Sigmoid colon (tissue), 7 donors: Measurements from ENCODE around the gene PPFIBP1. TPM values are rescaled to one million over a fixed set of nuclear protein-coding genes. Genes with fewer than 3 reads are reported as not detected.

Source experiments
- DNase-seq: peaks from one replicate; pipeline ENCODE4 v3.0.0-alpha.2; 2019
- H3K27ac ChIP-seq, 4 donors: fragments of 200-600 bp; sonication (generic); one replicate each; pipeline ENCODE4 v1.5.1; 2016 to 2019; ENCODE audit warnings: mild to moderate bottlenecking in 1 of 4
- H3K27me3 ChIP-seq, 3 donors: fragments of 200-600 bp; sonication (generic); one replicate each; pipeline ENCODE4 v1.5.1; 2019; ENCODE audit warnings: mild to moderate bottlenecking in 1 of 3
- H3K36me3 ChIP-seq, 4 donors: fragments of 200-600 bp; sonication (generic); one replicate each; pipeline ENCODE4 v1.5.1; 2016 to 2019
- H3K4me1 ChIP-seq, 4 donors: fragments of 200-600 bp; sonication (generic); one replicate each; pipeline ENCODE4 v1.5.1; 2017 to 2019
- H3K4me3 ChIP-seq, 4 donors: fragments of 200-600 bp; sonication (generic); one replicate each; pipeline ENCODE4 v1.5.1; 2017 to 2019; ENCODE audit warnings: mild to moderate bottlenecking in 2 of 4, moderate library complexity in 1 of 4
- H3K9me3 ChIP-seq, 4 donors: fragments of 200-600 bp in 3 of 4; sonication (generic) in 3 of 4; one replicate each; pipeline versions ENCODE4 v1.5.1 to v1.6.1; 2013 to 2019
- EP300 ChIP-seq, 4 donors: sonication (generic); formaldehyde crosslinking; IDR thresholded peaks; one replicate each; pipeline ENCODE4 v1.6.1; 2017; ENCODE audit warnings: antibody characterized with exemption in 4 of 4
- POLR2A ChIP-seq, 2 donors: fragments of 450-650 bp; IDR thresholded peaks; one replicate each; pipeline ENCODE4 v1.6.1; 2016; ENCODE audit warnings: antibody characterized with exemption in 2 of 2, mild to moderate bottlenecking in 2 of 2, moderate library complexity in 2 of 2
- POLR2AphosphoS5 ChIP-seq, 4 donors: sonication (generic); formaldehyde crosslinking; IDR thresholded peaks; one replicate each; pipeline ENCODE4 v1.6.1; 2017; ENCODE audit warnings: antibody characterized with exemption in 4 of 4
- WGBS, 2 donors: extraction: QIAGEN DNeasy Blood & Tissue Kit; methylation state at CpG; one replicate each; pipeline ENCODE4 v1.1.7; 2013; 5-methylcytosine and 5-hydroxymethylcytosine counted together
- intact Hi-C: fragments of 100-400 bp; cut with DNase I; formaldehyde crosslinking; loops from one replicate; pipeline ENCODE4 v1.15.1; 2023
- polyA plus RNA-seq, 3 donors: library from polyadenylated mRNA; stranded (reverse); fragments of 200-250 nt; gene quantifications; one replicate each; pipeline ENCODE4 v1.2.3, GENCODE V29; 2013
- total RNA-seq, 4 donors: library from RNA; depleted of rRNA; stranded (reverse); fragments of >200 nt; gene quantifications; one replicate each; pipeline ENCODE4 v1.1.0, GENCODE V29; 2016
- TF ChIP-seq, protein P1 (sequence below), 4 experiments: fragments of 450-650 bp in 3 of 4; fragments of 200-600 bp in 1 of 4; IDR thresholded peaks; one replicate each; pipeline ENCODE4 v1.5.1; 2016 to 2019; ENCODE audit warnings: antibody characterized with exemption in 4 of 4, mild to moderate bottlenecking in 3 of 4, moderate library complexity in 2 of 4
- donor health status: healthy with polysubstance abuse.
- donor health status: Bipolar disorder and iron deficiency.
- donor health status: healthy.

PPFIBP1 gene
- total and polyA plus RNA-seq, 7 donors = 5.5 to 101 (median 65.3) TPM

DNA sequence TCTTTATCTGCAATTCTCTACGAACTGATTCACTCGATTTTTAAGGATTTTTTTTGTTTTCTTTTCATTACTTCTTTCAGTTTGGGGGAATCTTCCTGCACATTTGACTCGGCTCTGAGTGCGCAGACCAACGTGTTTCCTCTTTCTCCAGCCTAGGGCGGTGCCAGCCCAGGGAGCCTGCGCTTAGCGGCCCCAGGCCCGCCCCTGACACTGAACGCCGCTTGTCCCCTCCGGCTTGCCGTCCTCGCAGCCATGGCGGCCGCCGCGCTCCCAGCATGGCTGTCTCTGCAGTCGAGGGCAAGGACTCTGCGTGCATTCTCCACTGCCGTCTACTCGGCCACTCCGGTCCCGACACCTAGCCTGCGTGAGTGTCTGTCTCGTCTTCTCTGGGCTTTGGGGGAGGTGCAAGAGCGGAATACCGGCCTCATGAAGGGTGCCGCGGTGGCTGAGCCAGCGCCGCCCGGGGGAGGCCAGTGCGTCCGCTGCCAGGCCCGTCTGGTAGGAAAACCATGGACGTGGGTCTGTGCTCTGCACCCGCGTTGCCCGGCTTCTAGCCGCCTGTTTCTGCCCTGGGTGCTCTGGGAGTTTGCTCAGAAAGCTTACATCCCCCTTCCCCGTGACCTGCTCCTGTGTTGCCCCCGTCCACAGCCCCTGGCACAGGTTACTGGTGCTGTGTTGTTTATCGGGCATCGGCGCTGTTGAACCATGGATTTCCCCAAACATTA is 186.7 kb downstream of the PPFIBP1 start, which contains the start of gene MRPS35:
MRPS35 (plus strand) TSS at position 241 of the 725 bp plus-strand sequence; CDS start at position 253, 12 bp downstream.
- peaks cover 0 to 30% (median 21%) of the 10 kb centered on the region in 4 donors for H3K4me1 ChIP-seq
- DNase-seq = peak; percentile 95
- WGBS, 2 donors = 0% methylated on average over 46 of the region's 46 CpGs
- intact Hi-C loops = no loop called here
- TF ChIP-seq POLR2AphosphoS5 (IDR thresholded peaks at IDR 0.05) (peak; percentile 82 to 92 (median 88)), EP300 (IDR thresholded peaks at IDR 0.05) (peak in 1 of 4 donors; percentile 33), POLR2A (IDR thresholded peaks at IDR 0.05) (peak; percentile 21 to 59)
- TF ChIP-seq, protein P1, sequence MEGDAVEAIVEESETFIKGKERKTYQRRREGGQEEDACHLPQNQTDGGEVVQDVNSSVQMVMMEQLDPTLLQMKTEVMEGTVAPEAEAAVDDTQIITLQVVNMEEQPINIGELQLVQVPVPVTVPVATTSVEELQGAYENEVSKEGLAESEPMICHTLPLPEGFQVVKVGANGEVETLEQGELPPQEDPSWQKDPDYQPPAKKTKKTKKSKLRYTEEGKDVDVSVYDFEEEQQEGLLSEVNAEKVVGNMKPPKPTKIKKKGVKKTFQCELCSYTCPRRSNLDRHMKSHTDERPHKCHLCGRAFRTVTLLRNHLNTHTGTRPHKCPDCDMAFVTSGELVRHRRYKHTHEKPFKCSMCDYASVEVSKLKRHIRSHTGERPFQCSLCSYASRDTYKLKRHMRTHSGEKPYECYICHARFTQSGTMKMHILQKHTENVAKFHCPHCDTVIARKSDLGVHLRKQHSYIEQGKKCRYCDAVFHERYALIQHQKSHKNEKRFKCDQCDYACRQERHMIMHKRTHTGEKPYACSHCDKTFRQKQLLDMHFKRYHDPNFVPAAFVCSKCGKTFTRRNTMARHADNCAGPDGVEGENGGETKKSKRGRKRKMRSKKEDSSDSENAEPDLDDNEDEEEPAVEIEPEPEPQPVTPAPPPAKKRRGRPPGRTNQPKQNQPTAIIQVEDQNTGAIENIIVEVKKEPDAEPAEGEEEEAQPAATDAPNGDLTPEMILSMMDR (IDR thresholded peaks at IDR 0.05) = no peak
- no peaks in the 10 kb centered on the region for H3K27me3 ChIP-seq
- H3K9me3 ChIP-seq = no peaks in the 10 kb centered on the region
- H3K36me3 ChIP-seq = peaks cover 0 to 7% (median 0%) of the 10 kb centered on the region in 4 donors
- peak within 1 kb of the TSS; percentile 83 to 87 (median 86) for H3K27ac ChIP-seq
- H3K4me3 ChIP-seq = peak within 1 kb of the TSS; percentile 75 to 96 (median 91)

DNA sequence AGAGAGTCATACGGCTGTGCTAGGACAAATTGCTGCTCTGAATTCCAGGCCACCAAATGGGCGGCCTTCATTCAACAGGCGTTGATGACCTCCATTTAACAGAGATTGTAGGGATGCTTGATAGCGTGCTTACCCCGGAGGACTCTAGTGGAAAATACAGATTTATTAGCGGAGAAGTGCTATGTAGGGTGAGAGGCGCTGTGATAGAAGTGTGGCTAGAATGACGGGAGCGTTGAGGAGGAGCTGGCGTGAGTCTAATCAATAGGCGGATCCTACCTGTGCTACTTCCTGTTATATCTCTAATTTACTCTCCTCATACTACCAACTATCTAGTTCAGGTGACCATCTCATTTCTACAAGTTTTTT is 187.3 kb downstream of the PPFIBP1 start:
- H3K36me3 ChIP-seq = peaks cover 0 to 12% (median 0%) of the 10 kb centered on the region in 4 donors
- intact Hi-C loops = no loop called here
- H3K4me3 ChIP-seq = peak overlapping the region; percentile 75 to 96 (median 91)
- WGBS, 2 donors = 1 to 2% methylated on average over 11 of the region's 11 CpGs
- no peaks in the 10 kb centered on the region for H3K9me3 ChIP-seq
- TF ChIP-seq POLR2AphosphoS5 (IDR thresholded peaks at IDR 0.05) (no peak), POLR2A (IDR thresholded peaks at IDR 0.05) (no peak)
- TF ChIP-seq, protein P1 (IDR thresholded peaks at IDR 0.05) = no peak
- no peak for DNase-seq
- H3K4me1 ChIP-seq = peaks cover 0 to 30% (median 21%) of the 10 kb centered on the region in 4 donors
- H3K27ac ChIP-seq = peak overlapping the region; percentile 83 to 87 (median 86)
- H3K27me3 ChIP-seq = no peaks in the 10 kb centered on the region

DNA sequence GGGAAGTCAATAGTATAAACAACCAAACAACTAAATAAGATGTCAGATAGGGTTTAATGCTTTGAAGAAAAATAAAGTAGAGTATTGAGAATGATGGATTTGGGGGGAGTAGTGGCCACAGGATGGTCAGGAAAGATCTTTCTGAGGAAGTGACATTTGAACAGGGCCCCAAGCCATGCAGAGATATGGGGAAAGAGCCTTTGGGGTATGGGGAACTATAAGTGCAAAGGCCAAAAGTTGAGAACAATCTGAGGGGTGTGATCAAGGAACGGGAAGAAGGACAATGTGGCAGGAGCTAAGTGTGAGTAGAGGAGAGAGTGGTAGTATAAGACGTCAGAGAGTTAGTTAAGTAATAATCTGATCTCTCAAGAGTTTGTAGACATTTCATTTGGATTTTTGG is 188.0 kb downstream of the PPFIBP1 start:
- Histone ChIP-seq H3K27ac (no peak overlapping the region), H3K9me3 (no peaks in the 10 kb centered on the region), H3K4me1 (peaks cover 0 to 30% (median 21%) of the 10 kb centered on the region in 4 donors), H3K4me3 (peak overlapping the region in 2 of 4 donors; percentile 88 to 96), H3K27me3 (no peaks in the 10 kb centered on the region), H3K36me3 (peaks cover 0 to 19% (median 0%) of the 10 kb centered on the region in 4 donors)
- WGBS, 2 donors = 75 to 84% methylated on average over 2 of the region's 2 CpGs
- no peak for DNase-seq
- no peak for TF ChIP-seq POLR2A (IDR thresholded peaks at IDR 0.05)
- no peak for TF ChIP-seq EP300 (IDR thresholded peaks at IDR 0.05)
- TF ChIP-seq POLR2AphosphoS5 (IDR thresholded peaks at IDR 0.05) = no peak
- TF ChIP-seq, protein P1 (IDR thresholded peaks at IDR 0.05) = no peak
- intact Hi-C loops = no loop called here

DNA sequence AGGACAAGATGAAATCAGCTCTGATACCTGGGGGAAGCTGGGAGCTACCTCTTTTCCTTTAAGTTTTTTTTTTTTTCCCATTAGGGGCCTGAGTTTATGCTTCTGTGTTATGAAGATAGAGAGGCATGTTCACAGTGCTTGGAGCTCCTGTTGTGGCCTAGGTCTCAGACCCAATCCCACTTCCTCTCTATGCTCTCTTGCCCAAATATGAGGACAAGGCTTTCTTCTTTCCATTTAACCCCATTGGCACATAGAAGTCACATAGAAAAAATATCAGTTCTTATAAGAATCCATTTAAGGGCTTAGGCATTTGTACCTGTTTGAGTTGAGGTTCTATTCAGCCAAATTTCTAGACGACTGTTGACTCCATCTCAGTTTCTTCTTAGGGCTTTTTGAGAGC is 199.2 kb downstream of the PPFIBP1 start:
- Histone ChIP-seq H3K36me3 (peaks cover 0 to 86% (median 14%) of the 10 kb centered on the region in 4 donors), H3K4me1 (no peaks in the 10 kb centered on the region), H3K27me3 (no peaks in the 10 kb centered on the region), H3K27ac (no peak overlapping the region), H3K9me3 (no peaks in the 10 kb centered on the region), H3K4me3 (no peak overlapping the region)
- intact Hi-C loops = no loop called here
- WGBS, 2 donors = 83 to 91% methylated on average over 1 of the region's 1 CpG
- TF ChIP-seq EP300 (IDR thresholded peaks at IDR 0.05) (no peak), POLR2AphosphoS5 (IDR thresholded peaks at IDR 0.05) (no peak), POLR2A (IDR thresholded peaks at IDR 0.05) (no peak)
- TF ChIP-seq, protein P1 (IDR thresholded peaks at IDR 0.05) = no peak
- no peak for DNase-seq
